PFSK-1 (cell line): ENCODE measurements around the gene KLK14.

ENCODE experiments used
- FOXP2 ChIP-seq: optimal IDR thresholded peaks from 2 replicates; pipeline ENCODE3; 2011; ENCODE audit warnings: borderline replicate concordance, control low read depth, inconsistent platforms; ENCODE audit not compliant: insufficient read depth; ENCODE audit errors: extremely low read length, extremely low read depth
- POLR2AphosphoS5 ChIP-seq: IDR thresholded peaks from 2 replicates; pipeline ENCODE4 v1.6.1; 2012; ENCODE audit warnings: low read depth, mild to moderate bottlenecking, control low read depth, low read length, moderate library complexity
- REST ChIP-seq, 2 experiments: IDR thresholded peaks; 2 replicates each; pipeline versions ENCODE4 v1.6.1 to v1.8.0; 2011 to 2012; ENCODE audit warnings: low read depth in 2 of 2, low read length in 2 of 2, control low read depth in 1 of 2, inconsistent platforms in 1 of 2, mild to moderate bottlenecking in 1 of 2, moderate library complexity in 1 of 2; ENCODE audit not compliant: insufficient read depth in 1 of 2
- SIN3A ChIP-seq: IDR thresholded peaks from 2 replicates; pipeline ENCODE4 v1.6.1; 2012; ENCODE audit warnings: mild to moderate bottlenecking, low read length, moderate library complexity, borderline replicate concordance; ENCODE audit not compliant: insufficient read depth
- TAF1 ChIP-seq: IDR thresholded peaks from 2 replicates; pipeline ENCODE4 v1.6.1; 2012; ENCODE audit warnings: low read length, control low read depth, borderline replicate concordance; ENCODE audit not compliant: insufficient read depth

KLK14 gene

GRCh38 chr19:51043497-51043896 lies 39.2 kb downstream of the KLK14 start:
- TF ChIP-seq REST (IDR thresholded peaks at IDR 0.05; ENCODE audit: insufficient read depth in 1 of 2, low read depth in 2 of 2, low read length in 2 of 2), result no peak
- TF ChIP-seq FOXP2, result no peak
- TF ChIP-seq SIN3A, result no peak
- no peak for TF ChIP-seq TAF1
- no peak for TF ChIP-seq POLR2AphosphoS5

GRCh38 chr19:51040151-51040550 lies 42.5 kb downstream of the KLK14 start:
- no peak for TF ChIP-seq TAF1
- no peak for TF ChIP-seq SIN3A
- no peak for TF ChIP-seq POLR2AphosphoS5
- TF ChIP-seq REST (IDR thresholded peaks at IDR 0.05; ENCODE audit: insufficient read depth in 1 of 2, low read depth in 2 of 2, low read length in 2 of 2), result no peak
- TF ChIP-seq FOXP2, result no peak

- no peak for TF ChIP-seq POLR2AphosphoS5
- TF ChIP-seq FOXP2, result no peak
- no peak for TF ChIP-seq TAF1
- TF ChIP-seq REST (IDR thresholded peaks at IDR 0.05; ENCODE audit: insufficient read depth in 1 of 2, low read depth in 2 of 2, low read length in 2 of 2), result no peak
- TF ChIP-seq SIN3A, result no peak
Measured at GRCh38 chr19:51036519-51036918, 46.2 kb downstream of the KLK14 start.

- no peak for TF ChIP-seq REST (IDR thresholded peaks at IDR 0.05; ENCODE audit: insufficient read depth in 1 of 2, low read depth in 2 of 2, low read length in 2 of 2)
- TF ChIP-seq POLR2AphosphoS5, result no peak
- TF ChIP-seq TAF1, result no peak
- TF ChIP-seq FOXP2, result no peak
- TF ChIP-seq SIN3A, result no peak
Measured at GRCh38 chr19:51034704-51035103, 48.0 kb downstream of the KLK14 start, which contains the start of gene KLK12. TSS of gene KLK12 (minus strand) at chr19:51035002. CDS start at chr19:51034621, 381 bp downstream.

GRCh38 chr19:51031880-51032225 lies 50.8 kb downstream of the KLK14 start:
- TF ChIP-seq FOXP2, result no peak
- no peak for TF ChIP-seq TAF1
- no peak for TF ChIP-seq POLR2AphosphoS5
- no peak for TF ChIP-seq SIN3A
- TF ChIP-seq REST (IDR thresholded peaks at IDR 0.05; ENCODE audit: insufficient read depth in 1 of 2, low read depth in 2 of 2, low read length in 2 of 2), result no peak
